Measurements from ENCODE around the gene MINDY4.

MINDY4 gene

DNA sequence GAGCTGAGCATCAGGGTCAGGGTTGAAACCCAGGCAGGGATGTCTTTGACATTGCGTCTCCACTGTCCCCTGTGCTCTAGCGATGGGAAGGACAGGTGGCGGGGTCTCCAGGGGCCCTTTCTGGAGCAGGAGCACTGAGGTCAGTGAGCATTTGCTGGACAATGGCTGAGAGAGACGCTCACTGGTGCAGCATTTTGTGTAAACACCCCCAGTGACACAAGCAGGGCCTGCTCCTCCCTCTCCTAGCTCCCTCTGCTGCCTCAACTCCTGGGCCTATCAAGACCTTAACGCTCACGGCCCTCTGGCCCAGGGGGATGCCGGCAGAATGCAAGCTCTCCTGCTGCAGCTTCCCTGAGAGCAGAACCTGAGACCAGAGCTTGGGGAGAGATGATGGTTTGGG is 36.7 kb upstream of the MINDY4 start (continued):
- TF ChIP-seq, protein P1, sequence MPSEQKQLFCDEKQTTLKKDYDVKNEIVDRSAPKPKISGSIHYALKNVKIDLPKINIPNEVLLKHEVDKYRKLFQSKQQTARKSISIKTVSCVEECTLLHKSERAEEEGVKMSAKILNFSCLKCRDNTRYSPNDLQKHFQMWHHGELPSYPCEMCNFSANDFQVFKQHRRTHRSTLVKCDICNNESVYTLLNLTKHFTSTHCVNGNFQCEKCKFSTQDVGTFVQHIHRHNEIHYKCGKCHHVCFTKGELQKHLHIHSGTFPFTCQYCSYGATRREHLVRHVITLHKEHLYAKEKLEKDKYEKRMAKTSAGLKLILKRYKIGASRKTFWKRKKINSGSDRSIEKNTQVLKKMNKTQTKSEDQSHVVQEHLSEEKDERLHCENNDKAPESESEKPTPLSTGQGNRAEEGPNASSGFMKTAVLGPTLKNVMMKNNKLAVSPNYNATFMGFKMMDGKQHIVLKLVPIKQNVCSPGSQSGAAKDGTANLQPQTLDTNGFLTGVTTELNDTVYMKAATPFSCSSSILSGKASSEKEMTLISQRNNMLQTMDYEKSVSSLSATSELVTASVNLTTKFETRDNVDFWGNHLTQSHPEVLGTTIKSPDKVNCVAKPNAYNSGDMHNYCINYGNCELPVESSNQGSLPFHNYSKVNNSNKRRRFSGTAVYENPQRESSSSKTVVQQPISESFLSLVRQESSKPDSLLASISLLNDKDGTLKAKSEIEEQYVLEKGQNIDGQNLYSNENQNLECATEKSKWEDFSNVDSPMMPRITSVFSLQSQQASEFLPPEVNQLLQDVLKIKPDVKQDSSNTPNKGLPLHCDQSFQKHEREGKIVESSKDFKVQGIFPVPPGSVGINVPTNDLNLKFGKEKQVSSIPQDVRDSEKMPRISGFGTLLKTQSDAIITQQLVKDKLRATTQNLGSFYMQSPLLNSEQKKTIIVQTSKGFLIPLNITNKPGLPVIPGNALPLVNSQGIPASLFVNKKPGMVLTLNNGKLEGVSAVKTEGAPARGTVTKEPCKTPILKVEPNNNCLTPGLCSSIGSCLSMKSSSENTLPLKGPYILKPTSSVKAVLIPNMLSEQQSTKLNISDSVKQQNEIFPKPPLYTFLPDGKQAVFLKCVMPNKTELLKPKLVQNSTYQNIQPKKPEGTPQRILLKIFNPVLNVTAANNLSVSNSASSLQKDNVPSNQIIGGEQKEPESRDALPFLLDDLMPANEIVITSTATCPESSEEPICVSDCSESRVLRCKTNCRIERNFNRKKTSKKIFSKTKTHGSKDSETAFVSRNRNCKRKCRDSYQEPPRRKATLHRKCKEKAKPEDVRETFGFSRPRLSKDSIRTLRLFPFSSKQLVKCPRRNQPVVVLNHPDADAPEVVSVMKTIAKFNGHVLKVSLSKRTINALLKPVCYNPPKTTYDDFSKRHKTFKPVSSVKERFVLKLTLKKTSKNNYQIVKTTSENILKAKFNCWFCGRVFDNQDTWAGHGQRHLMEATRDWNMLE (tag by site-specific recombination; conservative IDR thresholded peaks at IDR 0.05; ENCODE audit: low read depth): no peak
- TF ChIP-seq ZNF324 (tag by site-specific recombination; IDR thresholded peaks at IDR 0.05): no peak

- CTCF ChIA-PET: interaction anchor here (0.5 to 0.6 kb wide), 2 partner anchors 289 to 1794 kb away, joined by 3 to 4 read pairs; no protein-coding TSS in a partner anchor
- Histone ChIP-seq H3K36me3 (ENCODE audit: control insufficient read depth in 2 of 2, insufficient read depth in 1 of 2, low read length in 2 of 2) (no peaks in the 10 kb centered on the region), H3K4me1 (ENCODE audit: control insufficient read depth, insufficient read depth, low read length) (no peaks in the 10 kb centered on the region), H3K27ac (ENCODE audit: extremely low read depth, low read depth, low read length) (no peak overlapping the region), H3K4me3 (ENCODE audit: low read depth, low read length) (no peak overlapping the region), H3K9me3 (ENCODE audit: control insufficient read depth, insufficient read depth, low read depth, low read length) (no peaks in the 10 kb centered on the region)
- TF ChIP-seq ZXDB (tag by site-specific recombination; IDR thresholded peaks at IDR 0.05) (no peak), SP7 (tag by site-specific recombination; IDR thresholded peaks at IDR 0.05) (no peak), ZNF626 (tag by site-specific recombination; IDR thresholded peaks at IDR 0.05) (no peak), ZNF146 (tag by site-specific recombination; IDR thresholded peaks at IDR 0.05) (no peak), ZNF768 (tag by site-specific recombination; IDR thresholded peaks at IDR 0.05) (no peak), ZNF169 (tag by site-specific recombination; IDR thresholded peaks at IDR 0.05) (no peak), ZNF623 (tag by site-specific recombination; IDR thresholded peaks at IDR 0.05) (no peak), KLF10 (tag by site-specific recombination; IDR thresholded peaks at IDR 0.05) (no peak), HOXC10 (CRISPR knock-in tag; IDR thresholded peaks at IDR 0.05) (no peak), KLF16 (tag by site-specific recombination; IDR thresholded peaks at IDR 0.05) (no peak), ZNF571 (tag by site-specific recombination; IDR thresholded peaks at IDR 0.05) (no peak), KLF7 (tag by site-specific recombination; IDR thresholded peaks at IDR 0.05; ENCODE audit: borderline replicate concordance) (no peak), SP3 (tag by site-specific recombination; IDR thresholded peaks at IDR 0.05) (no peak), ZBTB6 (tag by site-specific recombination; IDR thresholded peaks at IDR 0.05) (no peak), ZNF654 (tag by site-specific recombination; IDR thresholded peaks at IDR 0.05; ENCODE audit: low read depth) (no peak), ZNF19 (tag by site-specific recombination; IDR thresholded peaks at IDR 0.05; ENCODE audit: low read depth) (no peak)
- TF ChIP-seq, protein P2, sequence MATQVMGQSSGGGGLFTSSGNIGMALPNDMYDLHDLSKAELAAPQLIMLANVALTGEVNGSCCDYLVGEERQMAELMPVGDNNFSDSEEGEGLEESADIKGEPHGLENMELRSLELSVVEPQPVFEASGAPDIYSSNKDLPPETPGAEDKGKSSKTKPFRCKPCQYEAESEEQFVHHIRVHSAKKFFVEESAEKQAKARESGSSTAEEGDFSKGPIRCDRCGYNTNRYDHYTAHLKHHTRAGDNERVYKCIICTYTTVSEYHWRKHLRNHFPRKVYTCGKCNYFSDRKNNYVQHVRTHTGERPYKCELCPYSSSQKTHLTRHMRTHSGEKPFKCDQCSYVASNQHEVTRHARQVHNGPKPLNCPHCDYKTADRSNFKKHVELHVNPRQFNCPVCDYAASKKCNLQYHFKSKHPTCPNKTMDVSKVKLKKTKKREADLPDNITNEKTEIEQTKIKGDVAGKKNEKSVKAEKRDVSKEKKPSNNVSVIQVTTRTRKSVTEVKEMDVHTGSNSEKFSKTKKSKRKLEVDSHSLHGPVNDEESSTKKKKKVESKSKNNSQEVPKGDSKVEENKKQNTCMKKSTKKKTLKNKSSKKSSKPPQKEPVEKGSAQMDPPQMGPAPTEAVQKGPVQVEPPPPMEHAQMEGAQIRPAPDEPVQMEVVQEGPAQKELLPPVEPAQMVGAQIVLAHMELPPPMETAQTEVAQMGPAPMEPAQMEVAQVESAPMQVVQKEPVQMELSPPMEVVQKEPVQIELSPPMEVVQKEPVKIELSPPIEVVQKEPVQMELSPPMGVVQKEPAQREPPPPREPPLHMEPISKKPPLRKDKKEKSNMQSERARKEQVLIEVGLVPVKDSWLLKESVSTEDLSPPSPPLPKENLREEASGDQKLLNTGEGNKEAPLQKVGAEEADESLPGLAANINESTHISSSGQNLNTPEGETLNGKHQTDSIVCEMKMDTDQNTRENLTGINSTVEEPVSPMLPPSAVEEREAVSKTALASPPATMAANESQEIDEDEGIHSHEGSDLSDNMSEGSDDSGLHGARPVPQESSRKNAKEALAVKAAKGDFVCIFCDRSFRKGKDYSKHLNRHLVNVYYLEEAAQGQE (tag by site-specific recombination; IDR thresholded peaks at IDR 0.05): no peak
- TF ChIP-seq, protein P3, sequence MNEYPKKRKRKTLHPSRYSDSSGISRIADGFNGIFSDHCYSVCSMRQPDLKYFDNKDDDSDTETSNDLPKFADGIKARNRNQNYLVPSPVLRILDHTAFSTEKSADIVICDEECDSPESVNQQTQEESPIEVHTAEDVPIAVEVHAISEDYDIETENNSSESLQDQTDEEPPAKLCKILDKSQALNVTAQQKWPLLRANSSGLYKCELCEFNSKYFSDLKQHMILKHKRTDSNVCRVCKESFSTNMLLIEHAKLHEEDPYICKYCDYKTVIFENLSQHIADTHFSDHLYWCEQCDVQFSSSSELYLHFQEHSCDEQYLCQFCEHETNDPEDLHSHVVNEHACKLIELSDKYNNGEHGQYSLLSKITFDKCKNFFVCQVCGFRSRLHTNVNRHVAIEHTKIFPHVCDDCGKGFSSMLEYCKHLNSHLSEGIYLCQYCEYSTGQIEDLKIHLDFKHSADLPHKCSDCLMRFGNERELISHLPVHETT (tag by site-specific recombination; IDR thresholded peaks at IDR 0.05): no peak
- POLR2A ChIA-PET: no interaction called here
Observed at GRCh38 chr7:30735631-30736030, 35.6 kb upstream of the MINDY4 start.
